ENCODE results near the gene CDKAL1. TPM values are rescaled to one million over a fixed set of nuclear protein-coding genes. Genes with fewer than 3 reads are reported as not detected.
A peak's percentile ranks its signal among the peaks of the same experiment; 100 is the strongest.

Gene CDKAL1
- total and polyA plus RNA-seq, 2 of the 13 experiments (the other 11 are each of a cell fraction or from before 2014, with no cell fraction given): 9.5 to 27.7 TPM

DNA sequence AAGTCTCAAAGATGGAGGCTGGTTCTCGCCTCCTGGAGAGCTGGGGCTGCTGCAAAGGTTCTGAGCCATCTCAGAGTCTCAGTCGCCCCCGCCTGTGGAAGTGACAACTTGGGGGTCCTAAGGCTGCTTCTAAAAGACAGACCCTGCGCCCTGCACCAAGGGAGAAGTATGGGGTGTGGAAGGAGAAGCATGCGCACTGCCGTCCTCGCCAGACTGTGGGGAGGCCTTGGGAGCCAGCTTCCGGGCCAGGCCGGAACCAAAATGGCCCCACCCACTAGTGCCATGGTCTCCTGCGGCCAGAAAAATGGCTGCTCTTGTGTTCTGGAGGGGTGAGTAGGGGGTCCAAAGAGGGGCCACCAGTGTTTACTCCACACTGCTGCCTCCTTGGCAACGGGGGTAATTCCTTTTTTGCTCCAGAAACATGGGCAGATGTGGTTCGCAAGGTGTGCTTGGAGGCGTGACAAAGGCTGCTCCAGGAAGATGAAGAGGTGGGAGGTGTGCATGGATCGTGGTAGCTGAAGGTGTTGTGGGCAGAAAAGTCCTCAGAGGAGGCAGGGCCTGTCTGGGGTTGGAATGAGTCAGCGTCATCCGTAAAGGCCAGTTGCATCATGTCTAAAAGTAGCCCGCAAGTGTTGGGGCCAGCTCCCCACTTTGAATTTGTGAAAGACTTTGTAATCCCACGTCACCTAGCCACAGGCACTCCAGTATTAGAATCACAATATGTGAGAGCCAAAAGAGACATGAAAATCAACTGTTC is 729.5 kb downstream of the CDKAL1 start:
- WGBS (ENCODE audit: low lambda C conversion rate): 58% methylated on average over 18 of the region's 18 CpGs
- in situ Hi-C loops (cut with HindIII; ENCODE audit: extremely low pct_ligation_motif_present, low pct_unique_long_range_greater_than_20kb) (no loop called here), intact Hi-C loops (cut with micrococcal nuclease; ENCODE audit: unreplicated experiment) (no loop called here)
- FAIRE-seq (no peak), DNase-seq (ENCODE audit: low spot score) (no peak), ATAC-seq (no peak; the same call in 2 of the 3 replicates)
- H3K4me2 ChIP-seq (ENCODE audit: low read depth, low read length): no peak overlapping the region; the same call in 1 of the 2 replicates
- H4K20me1 ChIP-seq (ENCODE audit: insufficient read depth, low read length): no peaks in the 10 kb centered on the region
- ChIA-PET POLR2A (no interaction called here), CTCF (ENCODE audit: low intra/inter-chr PET ratio, low total read pairs) (no interaction called here)
- no peak overlapping the region for H3K9ac ChIP-seq (ENCODE audit: insufficient read depth, low read depth, low read length)
- H3K9me3 ChIP-seq (ENCODE audit: low read length): no peaks in the 10 kb centered on the region
- H3K27me3 ChIP-seq (ENCODE audit: control insufficient read depth in 1 of 2, insufficient read depth in 2 of 2, low read length in 2 of 2): peaks cover 2 to 4% of the 10 kb centered on the region in 2 experiments; a peak in 3 of 5 replicates
- peaks cover 10% of the 10 kb centered on the region; the same call in 1 of the 2 replicates for H3K4me1 ChIP-seq (ENCODE audit: insufficient read depth, low read length)
- no peaks in the 10 kb centered on the region for H3K79me2 ChIP-seq (ENCODE audit: insufficient read depth, low read length)
- H3K27ac ChIP-seq (ENCODE audit: extremely low read length, insufficient read depth, low read length): no peak overlapping the region
- H3K4me3 ChIP-seq (replicated peaks in 1 of 3; ENCODE audit: insufficient read depth in 1 of 3, low read depth in 2 of 3, low read length in 3 of 3): no peak overlapping the region
- no TSS peak for BruUV-seq (replicated peaks)
- no peaks in the 10 kb centered on the region for H3K36me3 ChIP-seq (replicated peaks in 1 of 2; ENCODE audit: control insufficient read depth in 1 of 2, insufficient read depth in 2 of 2, low read length in 2 of 2)
- no peak overlapping the region for H2AFZ ChIP-seq (ENCODE audit: low read length)
- TF ChIP-seq, protein P1, sequence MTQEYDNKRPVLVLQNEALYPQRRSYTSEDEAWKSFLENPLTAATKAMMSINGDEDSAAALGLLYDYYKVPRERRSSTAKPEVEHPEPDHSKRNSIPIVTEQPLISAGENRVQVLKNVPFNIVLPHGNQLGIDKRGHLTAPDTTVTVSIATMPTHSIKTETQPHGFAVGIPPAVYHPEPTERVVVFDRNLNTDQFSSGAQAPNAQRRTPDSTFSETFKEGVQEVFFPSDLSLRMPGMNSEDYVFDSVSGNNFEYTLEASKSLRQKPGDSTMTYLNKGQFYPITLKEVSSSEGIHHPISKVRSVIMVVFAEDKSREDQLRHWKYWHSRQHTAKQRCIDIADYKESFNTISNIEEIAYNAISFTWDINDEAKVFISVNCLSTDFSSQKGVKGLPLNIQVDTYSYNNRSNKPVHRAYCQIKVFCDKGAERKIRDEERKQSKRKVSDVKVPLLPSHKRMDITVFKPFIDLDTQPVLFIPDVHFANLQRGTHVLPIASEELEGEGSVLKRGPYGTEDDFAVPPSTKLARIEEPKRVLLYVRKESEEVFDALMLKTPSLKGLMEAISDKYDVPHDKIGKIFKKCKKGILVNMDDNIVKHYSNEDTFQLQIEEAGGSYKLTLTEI (CRISPR knock-in tag; conservative IDR thresholded peaks at IDR 0.05): no peak
- TF ChIP-seq U2AF2 (IDR thresholded peaks at IDR 0.05; ENCODE audit: low read depth, low read length): no peak
- TF ChIP-seq WIZ (CRISPR knock-in tag; IDR thresholded peaks at IDR 0.05): no peak
- TF ChIP-seq SATB2 (CRISPR knock-in tag; IDR thresholded peaks at IDR 0.05): no peak
- TF ChIP-seq, protein P2, sequence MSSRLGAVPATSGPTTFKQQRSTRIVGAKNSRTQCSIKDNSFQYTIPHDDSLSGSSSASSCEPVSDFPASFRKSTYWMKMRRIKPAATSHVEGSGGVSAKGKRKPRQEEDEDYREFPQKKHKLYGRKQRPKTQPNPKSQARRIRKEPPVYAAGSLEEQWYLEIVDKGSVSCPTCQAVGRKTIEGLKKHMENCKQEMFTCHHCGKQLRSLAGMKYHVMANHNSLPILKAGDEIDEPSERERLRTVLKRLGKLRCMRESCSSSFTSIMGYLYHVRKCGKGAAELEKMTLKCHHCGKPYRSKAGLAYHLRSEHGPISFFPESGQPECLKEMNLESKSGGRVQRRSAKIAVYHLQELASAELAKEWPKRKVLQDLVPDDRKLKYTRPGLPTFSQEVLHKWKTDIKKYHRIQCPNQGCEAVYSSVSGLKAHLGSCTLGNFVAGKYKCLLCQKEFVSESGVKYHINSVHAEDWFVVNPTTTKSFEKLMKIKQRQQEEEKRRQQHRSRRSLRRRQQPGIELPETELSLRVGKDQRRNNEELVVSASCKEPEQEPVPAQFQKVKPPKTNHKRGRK (CRISPR knock-in tag; IDR thresholded peaks at IDR 0.05): no peak
- TF ChIP-seq FOXJ3 (CRISPR knock-in tag; IDR thresholded peaks at IDR 0.05; ENCODE audit: borderline replicate concordance): no peak
- no peak for TF ChIP-seq ZNF501 (CRISPR knock-in tag; IDR thresholded peaks at IDR 0.05)
- no peak for TF ChIP-seq ZNF253 (CRISPR knock-in tag; IDR thresholded peaks at IDR 0.05; ENCODE audit: borderline replicate concordance)
- TF ChIP-seq ZBTB1 (CRISPR knock-in tag; IDR thresholded peaks at IDR 0.05; ENCODE audit: borderline replicate concordance): no peak
- TF ChIP-seq, protein P3, sequence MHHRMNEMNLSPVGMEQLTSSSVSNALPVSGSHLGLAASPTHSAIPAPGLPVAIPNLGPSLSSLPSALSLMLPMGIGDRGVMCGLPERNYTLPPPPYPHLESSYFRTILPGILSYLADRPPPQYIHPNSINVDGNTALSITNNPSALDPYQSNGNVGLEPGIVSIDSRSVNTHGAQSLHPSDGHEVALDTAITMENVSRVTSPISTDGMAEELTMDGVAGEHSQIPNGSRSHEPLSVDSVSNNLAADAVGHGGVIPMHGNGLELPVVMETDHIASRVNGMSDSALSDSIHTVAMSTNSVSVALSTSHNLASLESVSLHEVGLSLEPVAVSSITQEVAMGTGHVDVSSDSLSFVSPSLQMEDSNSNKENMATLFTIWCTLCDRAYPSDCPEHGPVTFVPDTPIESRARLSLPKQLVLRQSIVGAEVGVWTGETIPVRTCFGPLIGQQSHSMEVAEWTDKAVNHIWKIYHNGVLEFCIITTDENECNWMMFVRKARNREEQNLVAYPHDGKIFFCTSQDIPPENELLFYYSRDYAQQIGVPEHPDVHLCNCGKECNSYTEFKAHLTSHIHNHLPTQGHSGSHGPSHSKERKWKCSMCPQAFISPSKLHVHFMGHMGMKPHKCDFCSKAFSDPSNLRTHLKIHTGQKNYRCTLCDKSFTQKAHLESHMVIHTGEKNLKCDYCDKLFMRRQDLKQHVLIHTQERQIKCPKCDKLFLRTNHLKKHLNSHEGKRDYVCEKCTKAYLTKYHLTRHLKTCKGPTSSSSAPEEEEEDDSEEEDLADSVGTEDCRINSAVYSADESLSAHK (CRISPR knock-in tag; IDR thresholded peaks at IDR 0.05; ENCODE audit: borderline replicate concordance): no peak
- no peak for TF ChIP-seq KMT2B (CRISPR knock-in tag; IDR thresholded peaks at IDR 0.05)
- TF ChIP-seq, protein P4, sequence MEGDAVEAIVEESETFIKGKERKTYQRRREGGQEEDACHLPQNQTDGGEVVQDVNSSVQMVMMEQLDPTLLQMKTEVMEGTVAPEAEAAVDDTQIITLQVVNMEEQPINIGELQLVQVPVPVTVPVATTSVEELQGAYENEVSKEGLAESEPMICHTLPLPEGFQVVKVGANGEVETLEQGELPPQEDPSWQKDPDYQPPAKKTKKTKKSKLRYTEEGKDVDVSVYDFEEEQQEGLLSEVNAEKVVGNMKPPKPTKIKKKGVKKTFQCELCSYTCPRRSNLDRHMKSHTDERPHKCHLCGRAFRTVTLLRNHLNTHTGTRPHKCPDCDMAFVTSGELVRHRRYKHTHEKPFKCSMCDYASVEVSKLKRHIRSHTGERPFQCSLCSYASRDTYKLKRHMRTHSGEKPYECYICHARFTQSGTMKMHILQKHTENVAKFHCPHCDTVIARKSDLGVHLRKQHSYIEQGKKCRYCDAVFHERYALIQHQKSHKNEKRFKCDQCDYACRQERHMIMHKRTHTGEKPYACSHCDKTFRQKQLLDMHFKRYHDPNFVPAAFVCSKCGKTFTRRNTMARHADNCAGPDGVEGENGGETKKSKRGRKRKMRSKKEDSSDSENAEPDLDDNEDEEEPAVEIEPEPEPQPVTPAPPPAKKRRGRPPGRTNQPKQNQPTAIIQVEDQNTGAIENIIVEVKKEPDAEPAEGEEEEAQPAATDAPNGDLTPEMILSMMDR (CRISPR knock-in tag; IDR thresholded peaks at IDR 0.05): no peak
- no peak for TF ChIP-seq NR2F6 (IDR thresholded peaks at IDR 0.05)
- no peak for TF ChIP-seq NR2F6 (CRISPR knock-in tag; IDR thresholded peaks at IDR 0.05)
- peak; percentile 43; the same call in 1 of the 2 replicates for TF ChIP-seq CEBPB (IDR thresholded peaks at IDR 0.05; ENCODE audit: borderline replicate concordance, low read depth, low read length)
- TF ChIP-seq, protein P5, sequence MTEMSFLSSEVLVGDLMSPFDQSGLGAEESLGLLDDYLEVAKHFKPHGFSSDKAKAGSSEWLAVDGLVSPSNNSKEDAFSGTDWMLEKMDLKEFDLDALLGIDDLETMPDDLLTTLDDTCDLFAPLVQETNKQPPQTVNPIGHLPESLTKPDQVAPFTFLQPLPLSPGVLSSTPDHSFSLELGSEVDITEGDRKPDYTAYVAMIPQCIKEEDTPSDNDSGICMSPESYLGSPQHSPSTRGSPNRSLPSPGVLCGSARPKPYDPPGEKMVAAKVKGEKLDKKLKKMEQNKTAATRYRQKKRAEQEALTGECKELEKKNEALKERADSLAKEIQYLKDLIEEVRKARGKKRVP (CRISPR knock-in tag; IDR thresholded peaks at IDR 0.05): peak in 1 of 2 experiments; percentile 63; a peak in 2 of 4 replicates
